ENCODE results near the gene CCNI. TPM values are rescaled to one million over a fixed set of nuclear protein-coding genes. Genes with fewer than 3 reads are reported as not detected.

The CCNI gene
- total RNA-seq, 1 donor from 2014 or later: 157 TPM

DNA sequence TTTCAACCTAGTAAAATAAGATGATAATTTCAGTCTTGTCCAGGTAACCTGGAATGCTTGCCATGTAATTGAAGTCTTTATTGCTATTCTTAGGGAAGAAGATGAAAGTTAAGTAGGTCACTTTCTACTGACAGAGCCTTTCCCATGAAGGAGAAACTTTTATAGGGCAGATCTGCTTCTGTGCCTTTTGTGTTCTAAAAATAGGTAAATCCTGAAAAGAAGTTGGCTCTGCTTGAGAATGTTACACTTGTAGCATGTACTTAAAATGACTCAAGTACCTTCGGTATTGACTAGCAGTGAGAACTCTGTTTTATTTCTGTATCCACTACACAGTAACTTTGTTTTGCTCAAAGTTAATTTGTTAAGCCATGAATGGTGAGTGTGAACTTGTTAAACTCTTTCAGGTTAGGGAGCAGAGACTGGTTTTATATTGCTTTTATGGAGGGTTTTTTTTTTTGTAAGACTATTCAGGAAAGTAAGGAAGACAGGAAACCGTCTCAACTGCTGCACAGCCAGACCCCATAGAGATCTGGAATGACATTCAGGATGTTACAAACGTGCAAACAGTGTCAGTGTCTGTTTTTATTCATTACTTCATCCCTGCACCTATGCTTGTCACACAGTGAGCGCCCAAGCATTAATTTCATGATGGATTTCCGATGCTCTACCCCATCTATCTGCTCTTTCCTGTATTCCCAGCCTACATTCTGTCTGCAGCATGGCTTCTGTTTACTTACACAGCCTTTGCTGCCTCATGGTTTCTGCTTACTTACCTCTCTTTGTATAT, 73.3 kb downstream of the CCNI start:
- no peak for DNase-seq

DNA sequence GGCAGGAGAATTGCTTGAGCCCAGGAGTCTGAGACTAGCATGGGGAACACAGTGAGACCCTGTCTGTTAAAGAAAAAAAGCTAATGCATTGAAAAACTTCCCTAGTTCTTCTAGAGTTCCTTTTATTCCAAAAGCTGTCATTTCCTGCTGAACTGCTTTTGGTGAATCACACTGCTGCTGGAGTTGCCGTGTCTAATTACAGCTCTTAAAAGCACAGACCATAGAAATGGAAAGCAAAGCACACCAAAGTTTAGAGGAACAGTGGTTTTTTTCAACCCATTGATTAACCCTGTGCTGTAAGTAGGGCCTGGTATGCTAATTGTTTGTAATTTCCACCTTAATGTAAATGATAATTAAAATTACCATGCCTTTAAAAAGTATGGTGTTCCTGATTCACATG, 73.9 kb downstream of the CCNI start:
- peak; percentile 26 for DNase-seq

DNA sequence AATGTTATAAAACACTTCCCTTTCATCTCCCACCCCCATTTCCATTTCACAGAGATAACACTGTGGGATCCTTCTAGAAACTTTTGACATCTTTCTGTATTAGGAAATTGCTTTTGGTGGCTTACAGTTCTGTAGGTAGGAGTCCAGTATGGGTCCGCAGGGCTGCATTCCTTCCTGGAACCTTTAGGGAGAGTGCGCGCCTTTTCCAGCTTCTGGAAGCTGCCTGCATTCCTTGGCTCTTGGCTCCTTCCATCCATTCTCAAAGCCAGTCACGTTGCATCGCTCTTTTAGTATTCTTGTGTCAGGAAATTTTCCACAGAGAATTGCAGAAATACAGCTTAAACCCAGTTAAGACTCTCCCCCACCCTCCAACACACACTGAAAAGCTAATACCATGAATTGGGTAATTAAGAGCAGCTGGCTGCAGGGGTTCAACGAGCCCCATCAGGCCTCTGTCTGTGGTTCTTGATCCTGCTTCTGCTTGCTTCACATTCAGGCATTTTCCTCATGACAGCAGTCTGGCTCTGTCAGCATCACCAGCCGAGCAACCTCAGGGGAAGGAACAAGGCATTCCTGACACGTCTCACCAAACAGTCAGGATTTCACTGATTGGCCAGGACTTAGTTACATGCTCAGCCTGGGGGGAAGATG, 77.4 kb downstream of the CCNI start:
- DNase-seq: peak; percentile 50

DNA sequence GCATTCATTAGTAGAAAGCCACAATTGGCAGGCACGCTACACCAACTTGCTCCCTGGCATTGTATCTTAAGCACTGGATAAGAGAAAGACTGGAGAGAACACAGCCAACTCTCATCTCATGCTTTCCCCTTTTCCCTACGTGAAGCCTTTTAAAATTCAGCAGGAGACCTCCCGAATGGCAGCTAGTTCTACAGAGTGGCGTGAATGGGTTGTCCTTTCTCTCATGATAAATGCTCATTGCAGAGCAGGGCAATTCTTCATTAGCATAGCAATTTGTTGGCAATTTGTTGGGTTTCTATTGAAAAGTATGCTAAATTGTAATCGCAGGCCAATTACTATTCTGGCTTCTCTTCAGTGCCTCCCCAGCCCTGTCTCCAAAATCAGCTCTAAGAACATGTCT, 78.3 kb downstream of the CCNI start:
- DNase-seq: no peak

Other genes starting within 250 kb of the CCNI start
- 1.7 TPM for gene SOWAHB, start 177.8 kb downstream of the CCNI start, total RNA-seq
- 198 TPM for gene SEPTIN11, start 126.2 kb downstream of the CCNI start, total RNA-seq
- gene CCNG2, start 81.2 kb upstream of the CCNI start, total RNA-seq: 51.4 TPM